Activated CD8-positive, alpha-beta memory T cell treated with anti-CD3 and anti-CD28 coated beads, Interleukin-2, amount 10 ng/mL, durations not matched to agents 7 days and 5 days (primary cell): ENCODE measurements around the gene TSPYL6. TPM values are rescaled to one million over a fixed set of nuclear protein-coding genes. Genes with fewer than 3 reads are reported as not detected.

Experiments
- ATAC-seq: fragments of 150-1000 bp; cut with Tn5 transposase; one replicate; pipeline ENCODE4 v1.10.0; 2021; ENCODE audit warnings: moderate library complexity
- CTCF ChIA-PET: fragments of 350-600 bp; sonication (Branson Sonifier 250); formaldehyde crosslinking; loops from one replicate; lab custom pipeline; 2021; ENCODE audit warnings: antibody characterized with exemption; lab: Charles Lee
- DNase-seq: peaks from one replicate; pipeline ENCODE4 v3.0.0-alpha.2; 2020
- H3K27ac Mint-ChIP-seq: one replicate; pipeline ENCODE4 v1.8.0; 2021; ENCODE audit warnings: mild to moderate bottlenecking, mixed read lengths
- H3K27me3 Mint-ChIP-seq: one replicate; pipeline ENCODE4 v1.8.0; 2021; ENCODE audit warnings: mixed read lengths
- H3K36me3 Mint-ChIP-seq: one replicate; pipeline ENCODE4 v1.8.0; 2021; ENCODE audit warnings: mild to moderate bottlenecking, mixed read lengths
- H3K4me1 Mint-ChIP-seq: one replicate; pipeline ENCODE4 v1.8.0; 2021; ENCODE audit warnings: mixed read lengths
- H3K4me3 Mint-ChIP-seq: one replicate; pipeline ENCODE4 v1.8.0; 2021; ENCODE audit warnings: mild to moderate bottlenecking, moderate library complexity, mixed read lengths
- H3K9me3 Mint-ChIP-seq: one replicate; pipeline ENCODE4 v1.8.0; 2022; ENCODE audit warnings: low read depth, mixed read lengths
- total RNA-seq, 2 experiments: library from RNA; stranded (reverse); gene quantifications; one replicate each; pipeline ENCODE4 v1.2.3, GENCODE V29; 2021

TSPYL6 gene
- total RNA-seq, 2 experiments from 2014 or later = not detected

GRCh38 chr2:54240515-54241469 lies 15.2 kb downstream of the TSPYL6 start:
- CTCF ChIA-PET = interaction anchor here (0.9 kb wide), 1 partner anchor 134 kb away, joined by 3 read pairs; no protein-coding TSS in a partner anchor
- ATAC-seq = no peak
- no peak for DNase-seq

DNA sequence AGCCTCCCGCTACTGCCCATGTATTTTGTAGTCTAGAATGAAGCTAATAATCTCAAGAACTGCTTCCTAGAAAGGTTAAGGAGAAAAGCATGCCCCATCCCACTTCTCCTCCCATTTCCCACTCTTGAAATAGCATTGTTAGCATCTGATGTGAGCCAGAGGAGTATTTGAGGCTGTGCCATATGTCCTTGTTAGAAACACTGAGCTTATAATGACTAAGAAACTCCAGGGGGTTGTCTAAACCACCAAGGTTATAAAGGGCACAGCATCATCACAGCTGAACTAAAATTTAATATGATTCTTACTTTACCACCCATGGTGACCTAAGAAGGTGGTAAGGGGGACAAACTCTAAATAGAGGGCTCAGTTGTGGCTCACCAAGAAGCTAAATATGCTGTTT lies 16.6 kb downstream of the TSPYL6 start:
- CTCF ChIA-PET = interaction anchor here (0.9 kb wide), 1 partner anchor 133 kb away, joined by 3 read pairs; no protein-coding TSS in a partner anchor
- no peak for DNase-seq
- no peak for ATAC-seq
- no peaks in the 10 kb centered on the region for H3K4me1 Mint-ChIP-seq
- peaks cover 2% of the 10 kb centered on the region for H3K36me3 Mint-ChIP-seq
- no peak overlapping the region for H3K4me3 Mint-ChIP-seq
- H3K9me3 Mint-ChIP-seq = peaks cover 5% of the 10 kb centered on the region
- no peak overlapping the region for H3K27ac Mint-ChIP-seq
- no peaks in the 10 kb centered on the region for H3K27me3 Mint-ChIP-seq

More at GRCh38 chr2:54240515-54241469, 15.2 kb downstream of the TSPYL6 start:
- peaks cover 5% of the 10 kb centered on the region for H3K9me3 Mint-ChIP-seq
- H3K4me1 Mint-ChIP-seq = no peaks in the 10 kb centered on the region
- H3K27ac Mint-ChIP-seq = no peak overlapping the region
- no peak overlapping the region for H3K4me3 Mint-ChIP-seq
- no peaks in the 10 kb centered on the region for H3K27me3 Mint-ChIP-seq
- no peaks in the 10 kb centered on the region for H3K36me3 Mint-ChIP-seq

DNA sequence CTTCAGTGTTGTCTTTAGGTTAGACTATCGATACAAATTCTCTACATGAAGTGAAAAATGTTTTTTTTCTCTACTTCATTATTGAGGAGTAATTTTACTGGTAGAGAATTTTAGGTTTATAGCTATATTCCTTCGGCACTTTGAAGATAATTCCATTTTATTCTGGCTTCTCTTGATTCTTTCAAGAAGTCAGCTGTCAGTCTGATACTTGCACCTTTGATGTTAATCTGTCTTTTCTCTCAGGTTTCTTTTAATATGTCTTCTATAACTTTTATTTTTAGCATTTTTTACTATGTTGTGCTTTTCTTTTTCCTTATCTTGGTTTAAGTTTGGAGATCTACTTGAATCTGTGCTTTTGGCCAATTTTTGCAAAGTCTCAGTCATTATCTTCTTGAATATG lies 18.6 kb downstream of the TSPYL6 start:
- no peak for ATAC-seq
- H3K36me3 Mint-ChIP-seq = peaks cover 5% of the 10 kb centered on the region
- no peak overlapping the region for H3K27ac Mint-ChIP-seq
- no peak overlapping the region for H3K4me3 Mint-ChIP-seq
- CTCF ChIA-PET = interaction anchor here (0.7 kb wide), 1 partner anchor 9 kb away, joined by 3 read pairs; no protein-coding TSS in a partner anchor
- H3K27me3 Mint-ChIP-seq = no peaks in the 10 kb centered on the region
- peaks cover 8% of the 10 kb centered on the region for H3K9me3 Mint-ChIP-seq
- H3K4me1 Mint-ChIP-seq = no peaks in the 10 kb centered on the region
- no peak for DNase-seq

GRCh38 chr2:54233832-54234649 lies 22.0 kb downstream of the TSPYL6 start:
- H3K4me1 Mint-ChIP-seq = peaks cover 9% of the 10 kb centered on the region
- H3K27ac Mint-ChIP-seq = no peak overlapping the region
- H3K27me3 Mint-ChIP-seq = no peaks in the 10 kb centered on the region
- CTCF ChIA-PET = no interaction called here
- no peak overlapping the region for H3K4me3 Mint-ChIP-seq
- H3K9me3 Mint-ChIP-seq = peaks cover 8% of the 10 kb centered on the region
- peaks cover 5% of the 10 kb centered on the region for H3K36me3 Mint-ChIP-seq
- ATAC-seq = no peak
- DNase-seq = no peak

DNA sequence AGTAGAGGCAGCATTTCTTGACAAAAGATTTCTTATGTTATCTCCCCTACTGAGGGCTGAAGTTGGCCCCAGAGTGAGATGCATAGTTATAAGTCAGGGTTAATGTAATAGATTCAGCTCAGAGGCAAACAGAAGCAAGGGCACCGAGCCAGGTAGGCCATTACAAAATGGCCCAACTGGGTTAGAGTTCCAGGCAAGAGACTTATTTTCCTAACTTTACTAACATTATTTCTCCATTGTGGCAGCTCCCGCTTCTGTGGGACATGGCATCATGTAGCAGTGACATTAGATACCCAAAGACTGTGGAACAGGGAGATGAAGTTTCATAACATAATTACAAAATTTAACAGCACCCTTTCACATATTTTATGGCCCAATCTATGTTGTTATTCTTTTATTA lies 27.1 kb downstream of the TSPYL6 start:
- ATAC-seq (no peak), DNase-seq (no peak)
- Mint-ChIP-seq H3K4me1 (peaks cover 23% of the 10 kb centered on the region), H3K27ac (no peak overlapping the region), H3K9me3 (peaks cover 2% of the 10 kb centered on the region), H3K36me3 (peaks cover 9% of the 10 kb centered on the region), H3K4me3 (no peak overlapping the region), H3K27me3 (no peaks in the 10 kb centered on the region)
- CTCF ChIA-PET = interaction anchor here (1.0 kb wide), 1 partner anchor 8 kb away, joined by 3 read pairs; no protein-coding TSS in a partner anchor

DNA sequence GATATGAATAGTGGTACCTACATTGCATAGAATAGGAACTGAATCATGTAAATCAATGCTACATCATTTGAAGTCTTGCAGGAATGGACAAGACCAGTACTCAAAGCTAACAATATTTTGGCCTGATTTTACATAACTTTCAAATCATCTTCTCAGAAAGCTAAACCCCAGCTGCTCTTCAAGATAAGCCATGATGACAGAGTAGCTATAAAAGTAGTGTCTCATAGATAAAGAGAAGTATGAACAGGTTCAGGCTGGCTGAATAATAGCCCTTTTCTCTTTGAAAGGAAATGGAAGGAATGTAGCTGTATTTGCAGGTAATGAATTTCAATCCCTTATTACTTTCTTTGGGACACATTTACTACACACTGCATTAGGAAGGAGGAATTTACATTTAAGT lies 28.2 kb downstream of the TSPYL6 start:
- DNase-seq (no peak), ATAC-seq (no peak)
- Mint-ChIP-seq H3K36me3 (peaks cover 8% of the 10 kb centered on the region), H3K27me3 (no peaks in the 10 kb centered on the region), H3K4me1 (peaks cover 23% of the 10 kb centered on the region), H3K4me3 (no peak overlapping the region), H3K9me3 (peaks cover 2% of the 10 kb centered on the region), H3K27ac (no peak overlapping the region)
- CTCF ChIA-PET = interaction anchor here (1.0 kb wide), 1 partner anchor 9 kb away, joined by 3 read pairs; no protein-coding TSS in a partner anchor

DNA sequence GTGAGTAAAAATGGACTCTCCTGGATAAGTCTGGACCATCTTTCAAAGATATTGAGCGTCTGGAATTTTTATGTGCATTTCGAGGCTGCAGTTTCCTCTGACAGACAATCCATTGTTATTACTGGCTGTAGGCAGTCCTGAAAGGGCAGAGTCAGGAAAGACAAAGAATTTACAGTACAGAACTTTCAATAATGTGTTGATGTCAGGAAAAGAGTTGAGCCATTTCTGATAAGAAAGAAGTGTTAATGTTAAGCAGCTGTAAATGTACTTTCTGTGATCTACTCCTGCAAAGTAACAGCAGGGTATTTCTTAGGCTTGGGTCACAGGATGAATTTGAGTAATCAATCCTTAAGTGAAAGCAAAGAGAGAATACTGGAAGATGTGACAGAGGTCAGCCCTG lies 29.8 kb downstream of the TSPYL6 start:
- Mint-ChIP-seq H3K4me3 (no peak overlapping the region), H3K27ac (no peak overlapping the region), H3K36me3 (peaks cover 6% of the 10 kb centered on the region), H3K9me3 (no peaks in the 10 kb centered on the region), H3K27me3 (no peaks in the 10 kb centered on the region), H3K4me1 (peaks cover 23% of the 10 kb centered on the region)
- CTCF ChIA-PET = no interaction called here
- ATAC-seq (no peak), DNase-seq (no peak)

GRCh38 chr2:54224997-54225396 lies 31.0 kb downstream of the TSPYL6 start:
- Mint-ChIP-seq H3K27ac (no peak overlapping the region), H3K4me3 (no peak overlapping the region), H3K9me3 (no peaks in the 10 kb centered on the region), H3K4me1 (peaks cover 22% of the 10 kb centered on the region), H3K27me3 (no peaks in the 10 kb centered on the region), H3K36me3 (peaks cover 7% of the 10 kb centered on the region)
- DNase-seq = no peak
- CTCF ChIA-PET = no interaction called here
- no peak for ATAC-seq

GRCh38 chr2:54213082-54213481 lies 42.9 kb downstream of the TSPYL6 start:
- H3K4me3 Mint-ChIP-seq = no peak overlapping the region
- ATAC-seq (no peak), DNase-seq (no peak)
- peaks cover 9% of the 10 kb centered on the region for H3K36me3 Mint-ChIP-seq
- H3K27ac Mint-ChIP-seq = no peak overlapping the region
- CTCF ChIA-PET = interaction anchor here (0.5 kb wide), 1 partner anchor 36 kb away, joined by 3 read pairs; no protein-coding TSS in a partner anchor
- H3K9me3 Mint-ChIP-seq = peaks cover 2% of the 10 kb centered on the region
- H3K27me3 Mint-ChIP-seq = no peaks in the 10 kb centered on the region
- no peaks in the 10 kb centered on the region for H3K4me1 Mint-ChIP-seq

DNA sequence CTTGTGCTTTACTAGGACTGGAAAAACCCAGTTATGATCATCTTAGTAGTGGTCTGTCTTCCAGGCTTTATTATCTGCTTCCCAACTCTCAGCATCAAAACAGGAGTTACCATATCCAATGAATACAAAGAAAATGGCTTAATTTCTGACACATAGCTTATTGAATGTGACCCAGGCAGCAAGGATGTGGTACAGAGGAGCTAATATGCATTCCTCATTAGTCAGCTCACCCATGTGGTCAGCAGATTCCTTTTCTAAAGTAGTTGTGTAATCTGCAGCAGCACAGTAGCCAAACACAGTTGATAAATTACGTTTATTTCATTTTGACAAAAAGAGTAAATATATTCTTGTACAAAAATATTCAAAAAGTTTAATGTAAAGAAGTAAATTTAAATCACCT lies 43.6 kb downstream of the TSPYL6 start:
- Mint-ChIP-seq H3K27me3 (no peaks in the 10 kb centered on the region), H3K36me3 (peaks cover 9% of the 10 kb centered on the region), H3K27ac (no peak overlapping the region), H3K4me1 (no peaks in the 10 kb centered on the region), H3K9me3 (peaks cover 2% of the 10 kb centered on the region), H3K4me3 (no peak overlapping the region)
- DNase-seq (no peak), ATAC-seq (no peak)
- CTCF ChIA-PET = interaction anchor here (0.5 kb wide), 1 partner anchor 35 kb away, joined by 3 read pairs; no protein-coding TSS in a partner anchor

DNA sequence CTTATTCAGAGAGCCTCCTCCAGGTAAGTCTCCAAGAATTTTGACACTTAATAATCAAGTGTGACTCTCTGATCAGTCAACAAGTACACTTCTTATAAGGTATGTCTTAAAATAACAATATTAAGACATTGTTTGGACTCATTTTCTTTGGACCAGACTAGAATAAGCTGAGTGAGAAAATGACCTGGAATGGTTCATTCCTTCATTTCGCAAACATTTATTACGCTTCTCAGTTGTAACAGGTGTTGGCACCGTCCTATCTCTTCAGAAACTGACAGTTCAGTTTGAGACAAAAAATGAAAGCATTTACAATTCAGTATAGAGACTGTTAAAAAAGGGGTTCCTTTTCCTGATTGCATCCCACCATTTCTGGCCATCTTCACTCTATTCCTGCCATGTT lies 46.6 kb downstream of the TSPYL6 start:
- Mint-ChIP-seq H3K27ac (no peak overlapping the region), H3K27me3 (no peaks in the 10 kb centered on the region), H3K4me3 (no peak overlapping the region), H3K9me3 (no peaks in the 10 kb centered on the region), H3K36me3 (peaks cover 4% of the 10 kb centered on the region), H3K4me1 (peaks cover 5% of the 10 kb centered on the region)
- no peak for ATAC-seq
- DNase-seq = no peak
- CTCF ChIA-PET = no interaction called here

DNA sequence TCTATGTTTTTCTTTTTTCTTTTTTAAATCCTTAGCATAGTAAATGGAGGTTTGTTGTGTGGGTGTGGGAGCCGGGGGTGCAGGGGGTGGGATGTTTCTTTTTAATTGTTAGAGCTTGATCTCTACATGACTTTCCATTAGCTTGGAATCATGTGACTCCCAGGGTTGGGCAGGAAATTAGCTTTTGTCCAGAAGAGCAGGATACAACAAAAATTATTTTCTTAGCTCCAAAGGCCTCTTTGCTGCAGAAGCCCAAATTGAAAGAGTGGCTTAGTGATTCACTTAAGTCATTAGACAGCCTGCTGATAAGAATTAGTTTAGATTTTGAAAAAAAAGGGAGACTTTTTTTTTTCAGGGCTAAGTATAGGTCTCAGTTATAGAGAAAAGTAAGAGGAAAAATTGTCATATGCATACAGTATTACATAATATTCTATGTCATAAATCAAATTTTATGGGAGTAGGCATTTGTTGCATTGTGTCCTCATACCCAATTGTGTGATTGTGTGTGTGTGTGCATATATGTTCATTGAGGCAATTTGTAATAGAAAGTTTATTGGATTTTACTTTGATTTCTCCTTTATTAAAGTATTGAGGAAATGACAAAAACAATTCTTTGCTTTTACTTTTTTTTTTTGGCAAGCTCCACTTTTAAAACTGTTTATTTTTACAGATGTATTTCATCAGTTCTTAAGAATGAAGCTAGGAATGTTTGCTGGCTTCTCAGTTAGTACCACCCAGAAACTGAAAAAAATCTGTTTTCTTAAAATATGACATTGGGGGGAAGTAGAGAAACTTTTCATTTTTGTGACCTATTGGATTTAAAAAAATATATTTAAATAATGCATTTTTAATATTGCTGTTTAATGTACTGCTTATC lies 47.4 kb downstream of the TSPYL6 start:
- ATAC-seq = no peak
- Mint-ChIP-seq H3K27me3 (no peaks in the 10 kb centered on the region), H3K4me1 (peaks cover 5% of the 10 kb centered on the region), H3K4me3 (no peak overlapping the region), H3K36me3 (no peaks in the 10 kb centered on the region), H3K27ac (no peak overlapping the region), H3K9me3 (no peaks in the 10 kb centered on the region)
- DNase-seq = no peak
- CTCF ChIA-PET = interaction anchor here (1.2 kb wide), 1 partner anchor 10 kb away, joined by 4 read pairs; no protein-coding TSS in a partner anchor
